Activated CD8-positive, alpha-beta memory T cell treated with anti-CD3 and anti-CD28 coated beads for 1 hour (primary cell): ENCODE data around the gene CBFA2T3.

Experiments
- DNase-seq, 2 donors: peaks; one replicate each; pipeline ENCODE4 v3.0.0-alpha.2; 2020; ENCODE audit warnings: low read depth in 1 of 2; ENCODE audit errors: extremely low read depth in 1 of 2

The CBFA2T3 gene

DNA sequence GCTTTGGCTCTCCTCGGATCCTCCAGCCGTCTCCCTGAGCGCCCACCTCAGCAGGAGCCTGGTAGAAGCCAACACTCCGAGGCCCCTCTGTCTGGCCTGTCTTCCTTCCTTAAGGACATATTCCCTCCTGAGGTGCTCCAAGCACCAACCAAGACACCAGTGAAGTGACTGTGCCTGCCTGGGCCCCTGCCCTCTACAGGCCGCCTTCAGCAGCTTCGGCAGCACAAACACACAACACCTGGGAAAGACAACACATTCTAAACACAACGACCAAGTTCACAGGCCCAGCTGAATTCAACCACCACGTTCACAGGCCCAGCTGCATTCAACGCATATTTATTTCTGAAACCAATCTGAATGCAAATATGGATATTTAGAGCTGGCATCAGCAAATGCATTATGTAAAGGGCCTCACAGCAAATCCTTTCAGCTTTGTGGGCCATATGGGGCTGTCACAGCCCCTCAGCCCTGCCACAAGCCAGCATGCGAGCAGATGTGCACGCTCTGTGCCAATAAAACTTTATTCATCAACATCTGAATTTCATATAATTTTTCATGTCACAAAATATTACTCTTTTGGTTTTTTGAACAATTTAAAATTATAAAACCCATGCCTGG, 132.5 kb downstream of the CBFA2T3 start:
- DNase-seq = no peak

DNA sequence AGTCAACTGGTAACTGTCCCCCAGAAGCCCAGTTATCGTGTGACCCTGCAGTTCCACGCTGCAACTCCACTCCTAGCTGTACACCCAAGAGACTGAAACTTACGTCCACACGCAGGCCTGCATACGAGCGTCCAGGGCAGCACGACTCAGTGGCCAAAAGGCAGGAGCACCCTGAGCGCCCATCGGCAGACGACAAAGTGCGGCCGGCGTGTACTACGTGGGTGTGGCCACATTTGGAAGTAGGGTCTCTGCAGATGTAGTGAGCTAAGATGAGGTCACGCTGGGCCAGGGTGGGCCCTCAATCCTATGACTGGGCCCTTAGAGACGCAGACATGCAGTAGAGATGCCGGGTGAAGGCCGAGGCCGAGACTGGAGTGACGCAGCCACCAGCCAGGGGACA, 133.8 kb downstream of the CBFA2T3 start:
- DNase-seq = no peak

DNA sequence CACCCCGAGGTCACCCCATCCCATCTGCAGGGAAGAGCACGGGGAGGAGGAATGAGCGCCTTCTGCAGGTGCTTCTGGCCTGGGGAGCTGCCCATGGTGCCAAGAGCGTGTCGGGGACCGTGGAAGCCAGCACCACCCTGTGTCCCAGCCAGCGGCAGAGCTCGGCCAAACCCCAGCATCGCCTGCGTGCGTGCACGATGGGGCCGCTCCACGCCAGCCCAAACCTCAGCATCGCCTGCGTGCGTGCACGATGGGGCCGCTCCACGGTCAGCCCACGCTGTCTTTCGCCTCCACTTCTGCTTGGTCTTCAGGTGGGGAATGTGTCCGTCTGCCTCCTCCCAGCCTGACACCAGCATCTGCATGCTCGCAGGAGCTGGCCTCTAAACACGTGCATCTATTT, 134.2 kb downstream of the CBFA2T3 start:
- no peak for DNase-seq

DNA sequence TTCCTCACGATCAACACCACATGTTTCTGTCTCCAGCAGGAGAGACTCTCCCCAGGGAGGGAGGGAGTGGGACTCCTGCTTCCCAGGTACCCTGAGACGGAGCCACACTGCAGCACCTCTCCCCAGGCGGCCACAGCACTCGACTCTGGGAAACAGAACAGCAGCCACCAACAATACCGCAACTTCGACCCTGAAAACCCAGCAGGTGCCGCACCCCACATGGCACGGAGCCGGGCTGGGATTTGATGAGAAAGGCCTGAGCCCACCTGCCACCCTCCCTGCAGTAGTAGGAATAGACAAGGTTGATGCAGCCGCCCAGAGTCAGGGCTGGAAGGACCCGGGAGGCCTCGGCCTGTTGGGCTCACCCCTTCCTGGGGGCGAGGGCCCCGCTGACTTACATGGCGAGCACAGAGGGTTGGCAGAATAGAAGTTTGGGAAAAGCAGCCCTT, 134.7 kb downstream of the CBFA2T3 start:
- no peak for DNase-seq

DNA sequence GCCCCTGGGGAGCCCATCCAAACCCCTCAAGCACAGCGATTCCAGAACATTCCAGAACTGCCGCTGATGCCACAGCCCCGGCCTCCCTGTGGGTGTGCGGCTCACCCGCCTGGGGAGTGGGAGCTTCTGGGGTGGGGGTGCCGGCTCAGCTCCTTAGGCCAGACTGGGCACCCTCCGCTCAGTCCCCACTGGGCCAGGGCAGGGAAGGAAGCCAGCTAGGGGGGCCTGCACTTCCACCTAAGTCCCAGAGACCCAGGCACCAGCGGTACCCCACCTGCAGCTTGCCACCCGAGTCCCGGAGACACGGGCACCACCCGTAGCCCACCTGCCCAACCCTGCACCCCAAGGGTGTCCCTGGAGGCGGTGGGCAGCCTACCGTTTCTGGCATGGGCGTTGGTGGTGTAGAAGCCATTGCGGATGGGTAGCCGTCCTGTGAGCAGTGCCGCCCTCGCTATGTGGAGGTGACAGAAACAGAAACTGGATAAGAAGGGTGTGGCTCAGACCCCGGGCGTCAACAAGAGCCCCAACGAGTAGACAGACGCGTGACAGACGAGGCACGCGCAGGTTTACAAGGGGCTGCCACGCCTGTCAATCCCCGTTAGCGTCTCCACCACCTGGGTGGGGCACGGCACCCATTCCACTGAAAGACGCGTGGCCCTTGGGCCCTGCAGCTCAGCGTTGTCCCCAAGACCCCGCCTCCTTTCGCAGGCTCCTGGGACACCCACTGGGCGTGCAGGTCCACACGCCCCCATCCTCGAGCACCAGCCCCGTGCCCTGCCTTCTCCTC, 135.3 kb downstream of the CBFA2T3 start:
- no peak for DNase-seq

DNA sequence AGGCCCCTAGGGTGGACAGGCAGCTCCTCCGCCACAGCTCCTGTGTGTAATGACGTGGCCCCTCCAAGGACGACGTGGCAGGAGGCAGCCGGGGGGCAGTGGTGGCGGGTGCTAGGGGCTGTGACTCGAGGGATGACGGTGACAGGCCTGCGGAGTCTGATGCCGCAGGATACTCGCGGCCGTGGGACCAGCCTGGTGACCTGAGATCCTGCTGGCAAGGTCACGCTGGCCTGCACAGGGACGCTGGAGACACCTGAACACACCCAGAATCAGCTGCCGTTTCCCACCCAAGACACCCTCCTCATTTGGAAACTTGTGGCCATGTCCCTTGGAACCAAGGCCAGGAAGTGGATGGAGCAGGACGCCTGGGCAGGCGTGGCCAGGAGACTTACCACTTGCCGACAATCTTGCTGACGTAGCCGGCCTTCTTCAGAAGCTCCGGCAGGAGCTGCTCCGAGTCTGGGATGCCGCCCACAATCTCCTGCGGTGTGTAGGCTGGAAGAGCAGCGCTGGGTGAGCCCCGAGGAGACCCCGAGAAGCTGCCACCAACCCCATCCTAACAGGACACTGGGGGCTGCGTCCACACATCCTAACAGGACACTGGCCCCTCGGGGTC, 136.3 kb downstream of the CBFA2T3 start:
- no peak for DNase-seq

DNA sequence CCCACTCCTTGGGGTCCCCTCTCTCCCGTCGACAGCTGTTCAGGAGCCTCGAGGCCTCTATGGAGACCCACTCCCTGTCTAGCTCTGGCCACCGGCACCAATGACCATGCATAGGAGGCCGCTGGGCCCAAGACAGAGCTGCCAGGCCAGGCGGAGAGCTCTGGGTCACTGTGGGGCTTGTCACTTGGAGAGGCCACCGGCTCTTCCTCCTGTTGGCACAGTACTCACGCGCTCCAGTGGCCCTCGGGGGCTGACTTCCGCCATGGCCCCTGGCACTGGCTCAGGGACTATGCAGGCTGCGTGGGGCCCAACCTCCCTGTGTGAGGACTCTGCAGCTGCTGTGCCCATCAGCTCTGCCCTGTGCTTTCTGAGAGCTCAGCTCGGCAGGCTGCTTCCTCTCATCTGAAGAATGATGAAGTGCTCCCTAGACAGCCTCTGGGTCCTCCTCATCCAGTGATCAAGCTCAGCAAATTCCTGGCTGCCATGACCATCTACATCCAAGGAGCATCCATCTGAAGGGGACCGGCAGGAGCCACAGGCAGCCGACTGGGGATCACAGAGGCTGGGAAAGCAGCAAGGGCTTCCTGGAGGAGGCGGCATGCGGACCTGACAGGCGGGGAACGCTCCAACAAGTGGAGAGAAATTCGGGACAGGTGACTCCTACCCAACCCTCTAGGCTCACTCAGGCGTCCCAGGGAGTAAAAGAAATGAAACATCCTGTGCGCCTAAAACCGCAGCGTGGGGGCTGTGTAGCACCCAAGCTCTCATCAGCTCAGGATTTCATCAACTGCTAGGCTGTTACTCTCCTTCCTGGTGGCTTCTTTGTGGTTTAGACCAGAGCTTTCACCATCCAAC, 137.0 kb downstream of the CBFA2T3 start:
- DNase-seq = no peak

DNA sequence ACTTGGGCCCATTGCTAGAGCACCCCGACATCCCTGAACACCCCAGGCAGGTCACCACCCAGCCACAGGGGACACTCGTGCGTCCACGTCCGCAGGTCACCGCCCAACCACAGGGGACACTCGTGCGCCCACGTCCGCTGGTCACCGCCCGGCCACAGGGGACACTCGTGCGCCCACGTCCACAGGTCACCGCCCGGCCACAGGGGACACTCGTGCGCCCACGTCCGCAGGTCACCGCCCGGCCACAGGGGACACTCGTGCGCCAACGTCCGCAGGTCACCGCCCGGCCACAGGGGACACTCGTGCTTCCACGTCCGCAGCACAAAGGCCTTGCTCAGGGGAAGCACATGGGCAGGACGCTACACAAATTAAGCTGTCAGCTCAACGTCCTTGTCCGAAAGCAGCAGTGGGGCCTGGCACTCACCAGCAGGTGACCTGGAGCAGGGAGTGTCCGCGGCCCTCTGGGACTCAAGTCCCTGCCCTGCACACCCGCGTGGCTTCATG, 137.9 kb downstream of the CBFA2T3 start:
- DNase-seq = no peak

DNA sequence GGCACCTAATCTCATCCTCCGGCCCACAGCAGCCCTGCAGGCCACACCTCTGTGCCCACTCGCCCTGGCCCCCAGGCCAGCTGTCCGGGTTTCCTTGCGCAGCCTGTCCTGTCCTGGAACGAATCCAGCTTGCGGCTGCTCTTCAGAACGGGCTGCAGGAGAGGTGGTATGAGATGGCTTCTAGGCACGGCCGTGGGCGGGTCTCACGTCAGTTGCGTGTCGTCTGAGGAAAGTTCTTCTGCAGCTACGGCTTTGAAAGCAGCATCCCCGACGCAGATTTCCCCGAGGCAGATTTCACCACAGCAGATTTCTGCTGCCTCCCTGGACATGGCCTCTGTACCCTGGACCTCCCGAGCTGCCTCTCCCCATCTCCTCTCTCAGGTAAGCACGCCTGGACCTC, 138.4 kb downstream of the CBFA2T3 start:
- no peak for DNase-seq

DNA sequence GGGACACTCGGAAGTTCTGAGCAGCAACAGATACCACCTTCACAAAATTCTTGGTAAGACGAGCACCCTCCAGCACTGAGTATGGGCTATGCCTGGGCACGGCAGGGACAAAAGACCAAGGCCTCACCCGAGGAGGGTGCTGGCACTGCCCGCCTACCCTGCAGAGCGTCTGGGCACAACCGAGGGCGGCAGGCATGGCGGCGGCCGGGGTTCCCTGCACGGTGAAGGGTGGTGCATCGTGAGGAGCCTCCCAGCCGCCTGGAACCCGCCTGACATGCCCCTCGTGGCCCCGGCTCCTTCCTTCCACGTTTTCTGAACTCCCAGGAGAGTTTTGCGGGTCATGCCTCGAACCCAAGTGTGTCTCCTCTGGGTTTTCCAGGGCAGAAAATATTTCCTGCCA, 139.2 kb downstream of the CBFA2T3 start:
- no peak for DNase-seq

DNA sequence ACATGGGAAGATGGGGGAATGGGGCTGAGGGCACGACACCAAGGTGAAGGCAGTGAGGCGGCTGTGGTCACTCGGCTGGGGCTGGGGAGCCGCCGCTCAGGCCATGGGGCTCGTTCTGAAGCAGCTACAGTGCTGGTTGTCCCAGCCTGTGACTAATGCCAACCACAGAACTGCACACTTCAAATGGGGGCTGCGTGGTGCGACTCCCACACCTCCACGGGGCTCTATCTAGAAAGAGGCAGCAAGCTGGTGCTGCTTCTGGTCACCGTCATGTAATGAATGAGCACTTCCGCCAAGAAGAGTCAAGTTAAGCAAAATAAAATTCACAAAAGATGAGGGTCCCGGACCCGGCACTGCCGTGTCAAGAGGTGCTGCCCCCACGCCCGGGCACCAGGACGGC, 140.2 kb downstream of the CBFA2T3 start:
- DNase-seq = no peak

DNA sequence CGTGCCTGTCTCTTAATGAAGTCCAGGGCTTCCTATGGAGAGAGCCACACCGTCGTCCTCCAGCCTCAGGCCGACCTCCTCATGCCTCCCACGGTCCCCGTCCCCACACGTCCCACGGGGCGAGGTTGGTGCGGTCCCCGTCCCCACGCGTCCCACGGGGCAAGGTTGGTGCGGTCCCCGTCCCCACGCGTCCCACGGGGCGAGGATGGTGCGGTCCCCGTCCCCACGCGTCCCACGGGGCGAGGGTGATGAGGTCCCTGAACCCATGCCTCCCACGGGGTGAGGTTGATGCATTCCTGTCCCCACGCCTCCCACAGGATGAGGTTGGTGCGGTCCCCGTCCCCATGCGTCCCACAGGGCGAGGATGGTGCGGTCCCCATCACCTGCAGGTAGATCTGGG, 141.2 kb downstream of the CBFA2T3 start:
- no peak for DNase-seq

DNA sequence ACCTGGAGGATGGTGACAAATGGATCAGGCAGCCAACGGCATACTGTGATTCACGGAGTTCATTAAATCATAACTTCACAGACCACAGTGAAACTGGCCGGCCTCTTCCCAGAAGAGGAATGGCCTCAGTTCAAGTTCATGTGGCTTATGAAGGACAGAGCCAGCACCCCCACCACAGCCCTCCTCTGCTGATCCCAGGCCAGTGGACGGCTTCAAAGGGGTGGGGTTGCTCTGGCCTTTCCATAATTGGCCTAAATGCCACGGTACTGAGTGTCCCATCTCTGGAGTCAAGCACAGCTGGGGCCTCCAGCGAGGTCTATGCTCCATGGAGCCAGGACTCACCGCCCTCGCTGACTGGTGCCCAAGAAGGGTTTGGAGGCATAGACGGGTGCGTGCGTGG, 141.6 kb downstream of the CBFA2T3 start:
- no peak for DNase-seq

DNA sequence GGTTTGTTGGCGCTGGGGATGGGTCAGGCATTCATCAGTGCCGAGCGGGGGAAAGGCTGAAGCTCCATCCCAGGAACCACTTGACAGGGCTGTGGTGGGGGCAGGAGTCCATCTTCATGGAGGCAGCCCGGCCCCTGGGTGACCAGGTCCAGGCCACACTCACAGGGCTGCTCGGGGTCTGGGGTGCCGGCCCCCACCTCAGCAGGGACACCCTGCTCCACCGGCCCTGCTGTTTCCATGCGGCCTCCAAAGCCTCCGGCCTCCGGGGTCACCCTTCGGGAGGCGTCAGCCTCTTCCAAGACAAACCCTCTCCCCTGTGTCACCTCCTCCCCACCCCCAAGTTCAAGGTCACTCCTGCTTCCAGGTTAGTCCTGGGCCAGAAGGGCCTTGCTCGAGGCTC, 142.3 kb downstream of the CBFA2T3 start:
- DNase-seq = no peak

DNA sequence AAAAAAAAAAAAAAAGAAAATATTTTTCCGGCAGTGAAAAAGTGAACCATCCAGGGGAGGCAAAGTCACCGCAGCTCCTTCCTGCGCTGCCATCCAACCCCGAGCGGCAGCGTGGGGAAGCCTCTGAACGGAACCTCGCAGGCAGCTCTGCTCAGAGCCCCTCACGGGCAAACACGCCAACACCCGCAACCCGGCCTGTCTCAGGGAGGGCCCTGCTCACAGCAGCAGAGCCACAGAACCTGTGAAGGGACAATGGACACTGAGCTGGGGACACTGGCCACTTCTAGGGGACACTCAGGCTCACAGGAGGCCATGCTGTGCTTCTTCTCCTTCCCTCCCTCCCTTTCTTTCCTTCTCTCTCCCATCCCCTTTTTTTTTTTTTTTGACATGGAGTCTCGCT, 143.9 kb downstream of the CBFA2T3 start:
- DNase-seq = no peak

DNA sequence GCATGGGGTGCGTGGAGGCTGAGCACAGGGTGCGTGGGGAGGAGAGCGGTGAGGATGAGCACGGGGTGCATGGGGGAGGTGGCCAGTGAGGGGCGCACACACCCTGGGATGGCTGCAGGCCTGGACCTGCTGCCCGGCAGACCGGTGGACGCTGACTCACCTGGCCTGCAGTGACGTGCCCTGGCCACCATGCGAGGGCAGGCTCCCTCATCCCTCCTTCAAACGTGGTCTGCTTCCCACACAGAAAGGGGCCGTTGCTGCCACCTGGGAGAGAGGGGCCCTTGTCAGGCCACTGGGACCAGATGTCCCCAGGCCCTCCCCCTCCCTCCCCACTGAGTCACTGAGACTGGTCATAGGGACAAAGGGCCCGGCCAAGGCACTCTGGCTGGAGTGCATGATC, 145.2 kb downstream of the CBFA2T3 start:
- no peak for DNase-seq

DNA sequence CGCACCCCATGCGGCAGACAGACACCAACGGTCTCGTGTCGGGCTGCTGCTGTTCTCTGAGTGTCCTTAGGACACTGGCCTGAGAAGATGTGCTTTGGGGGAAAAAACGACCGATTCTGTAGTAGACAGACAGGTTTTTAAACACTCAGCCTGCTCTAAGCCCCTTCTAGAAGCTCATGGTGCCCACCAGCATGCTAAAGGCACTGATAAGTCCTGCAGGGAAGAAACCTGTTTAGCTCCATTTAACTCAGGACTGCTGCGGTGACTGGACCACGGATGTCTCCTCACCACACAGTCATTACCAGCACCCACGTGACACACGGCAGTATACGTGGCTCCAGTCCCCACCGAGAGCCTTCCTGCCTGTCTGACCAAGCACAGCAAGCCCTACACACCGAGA, 146.2 kb downstream of the CBFA2T3 start:
- no peak for DNase-seq

DNA sequence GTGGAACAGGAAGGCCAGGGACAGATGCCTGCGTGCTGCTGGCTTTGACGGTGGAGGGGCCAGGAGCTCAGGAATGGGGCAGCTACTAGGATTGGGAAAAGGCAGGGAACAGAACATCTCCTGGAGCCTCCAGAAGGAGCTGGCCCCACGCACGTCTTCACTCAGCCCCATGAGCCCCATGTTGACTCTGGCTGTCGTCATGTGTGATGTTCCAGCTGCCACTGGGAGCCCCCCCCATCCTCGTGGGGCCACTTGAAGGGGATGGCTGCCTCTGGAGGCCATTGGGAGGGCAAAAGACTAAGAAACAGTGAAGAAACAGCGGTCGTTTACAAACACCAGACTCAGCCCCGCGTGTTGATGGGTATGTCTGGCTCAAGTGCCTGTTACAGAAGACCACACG, 146.7 kb downstream of the CBFA2T3 start:
- no peak for DNase-seq

DNA sequence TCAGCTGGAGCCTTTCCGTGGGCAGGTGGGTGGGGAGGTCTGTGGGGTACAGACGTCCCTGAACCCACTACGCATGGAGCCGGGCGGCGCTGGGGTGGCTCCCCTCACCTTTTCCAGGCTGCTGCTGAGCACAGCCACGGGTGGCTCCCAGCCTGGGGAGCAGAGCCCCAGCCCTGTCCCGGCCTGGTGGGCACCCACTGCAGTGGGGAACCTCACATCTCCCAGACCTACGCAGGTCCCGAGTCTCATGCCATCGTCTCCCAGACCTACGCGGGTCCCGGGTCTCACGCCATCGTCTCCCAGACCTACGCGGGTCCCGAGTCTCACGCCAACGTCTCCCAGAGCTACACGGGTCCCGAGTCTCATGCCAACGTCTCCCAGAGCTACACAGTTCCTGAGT, 148.3 kb downstream of the CBFA2T3 start:
- DNase-seq = no peak

DNA sequence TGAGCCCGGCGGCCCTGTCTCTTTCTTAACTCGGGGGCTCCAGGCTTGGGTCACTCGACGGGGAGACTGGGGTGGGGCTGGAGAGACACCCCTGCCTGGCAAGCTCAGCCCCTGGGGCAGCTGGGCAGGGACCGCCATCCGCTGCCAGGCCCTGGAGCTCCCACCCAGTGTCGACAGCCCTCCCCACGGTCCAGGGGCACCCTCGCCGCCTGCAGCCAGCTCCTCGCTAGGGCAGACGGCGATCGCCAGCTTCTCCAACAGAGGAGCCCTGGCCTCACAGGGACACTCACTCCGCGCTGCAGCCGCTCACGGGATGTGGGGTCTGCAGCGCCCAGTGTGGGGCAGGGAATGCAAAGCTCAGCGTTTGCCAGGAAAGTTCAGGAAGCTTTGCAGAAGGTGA, 149.3 kb downstream of the CBFA2T3 start:
- DNase-seq = no peak
